Gastroesophageal sphincter (tissue), 4 donors: ENCODE results near the gene RPL28. TPM values are rescaled to one million over a fixed set of nuclear protein-coding genes. Genes with fewer than 3 reads are reported as not detected.

Source experiments
- total RNA-seq, 4 donors: library from RNA; depleted of rRNA; stranded (reverse); fragments of >200 nt; gene quantifications; one replicate each; pipeline ENCODE4 v1.1.0, GENCODE V29; 2016

Gene RPL28
- total RNA-seq, 4 donors from 2014 or later: 174 to 282 (median 271) TPM

Other genes with a start within 250 kb of the RPL28 start
- 1 to 10 TPM in 1 of 4 donors, not detected in 3; 4.4 TPM for gene TNNT1, start 236.7 kb upstream of the RPL28 start, total RNA-seq
- gene TNNI3, start 228.2 kb upstream of the RPL28 start, total RNA-seq: not detected
- under 1 TPM in 2 of 4 donors, not detected in 2; 0.42 to 0.52 TPM for gene DNAAF3, start 219.3 kb upstream of the RPL28 start, total RNA-seq
- under 1 TPM in 1 of 4 donors, not detected in 3; 0.13 TPM for gene SYT5, start 205.6 kb upstream of the RPL28 start, total RNA-seq
- gene PTPRH, start 176.4 kb upstream of the RPL28 start, total RNA-seq: 1 to 10 TPM in 3 of 4 donors, under 1 TPM in 1; 0.54 to 4.0 (median 1.4) TPM
- 1 to 10 TPM in 3 of 4 donors, not detected in 1; 1.7 to 3.8 (median 1.8) TPM for gene TMEM86B, start 157.2 kb upstream of the RPL28 start, total RNA-seq
- gene PPP6R1, start 126.9 kb upstream of the RPL28 start, total RNA-seq: 10 to 100 TPM; 32.6 to 79.4 (median 34.0) TPM
- gene HSPBP1, start 105.8 kb upstream of the RPL28 start, total RNA-seq: 10 to 100 TPM; 20.9 to 37.1 (median 26.5) TPM
- gene BRSK1, start 101.9 kb upstream of the RPL28 start, total RNA-seq: 10 to 100 TPM in 1 of 4 donors, 1 to 10 TPM in 3; 4.0 to 19.8 (median 8.8) TPM
- gene TMEM150B, start 60.6 kb upstream of the RPL28 start, total RNA-seq: 10 to 100 TPM in 1 of 4 donors, 1 to 10 TPM in 2, not detected in 1; 2.2 to 12.4 (median 3.3) TPM
- 10 to 100 TPM in 2 of 4 donors, 1 to 10 TPM in 2; 3.4 to 11.2 (median 9.2) TPM for gene KMT5C, start 46.1 kb upstream of the RPL28 start, total RNA-seq
- gene COX6B2, start 31.2 kb upstream of the RPL28 start, total RNA-seq: not detected
- not detected for gene GARIN5B, start 22.7 kb upstream of the RPL28 start, total RNA-seq
- gene IL11, start 15.5 kb upstream of the RPL28 start, total RNA-seq: under 1 TPM in 1 of 4 donors, not detected in 3; 0.67 TPM
- gene TMEM190, start 9.1 kb upstream of the RPL28 start, total RNA-seq: not detected
- gene TMEM238, start 1.6 kb upstream of the RPL28 start, total RNA-seq: 1 to 10 TPM in 2 of 4 donors, not detected in 2; 1.6 to 6.0 TPM
- gene UBE2S, start 21.9 kb downstream of the RPL28 start, total RNA-seq: 10 to 100 TPM; 12.6 to 17.7 (median 15.4) TPM
- gene SHISA7, start 57.4 kb downstream of the RPL28 start, total RNA-seq: not detected
- gene ISOC2, start 75.7 kb downstream of the RPL28 start, total RNA-seq: 10 to 100 TPM; 39.0 to 78.5 (median 63.8) TPM
- gene C19orf85, start 78.8 kb downstream of the RPL28 start, total RNA-seq: not detected
- 10 to 100 TPM in 1 of 4 donors, 1 to 10 TPM in 3; 2.4 to 13.0 (median 4.9) TPM for gene ZNF628, start 90.7 kb downstream of the RPL28 start, total RNA-seq
- gene NAT14, start 99.3 kb downstream of the RPL28 start, total RNA-seq: 10 to 100 TPM in 1 of 4 donors, 1 to 10 TPM in 3; 7.4 to 14.0 (median 7.9) TPM
- 10 to 100 TPM in 3 of 4 donors, 1 to 10 TPM in 1; 6.3 to 39.2 (median 23.5) TPM for gene SSC5D, start 102.5 kb downstream of the RPL28 start, total RNA-seq
- not detected for gene SBK2, start 151.2 kb downstream of the RPL28 start, total RNA-seq
- under 1 TPM in 2 of 4 donors, not detected in 2; 0.40 TPM for gene SBK3, start 159.6 kb downstream of the RPL28 start, total RNA-seq
- gene ZNF579, start 194.9 kb downstream of the RPL28 start, total RNA-seq: 1 to 10 TPM; 2.8 to 6.9 (median 3.9) TPM
- gene FIZ1, start 213.6 kb downstream of the RPL28 start, total RNA-seq: 10 to 100 TPM in 2 of 4 donors, 1 to 10 TPM in 2; 4.7 to 11.2 (median 9.9) TPM
- 10 to 100 TPM; 20.3 to 33.5 (median 26.4) TPM for gene ZNF524, start 214.4 kb downstream of the RPL28 start, total RNA-seq
- gene ZNF865, start 219.7 kb downstream of the RPL28 start, total RNA-seq: 10 to 100 TPM in 1 of 4 donors, 1 to 10 TPM in 3; 4.6 to 12.0 (median 6.4) TPM
- gene ZNF784, start 238.6 kb downstream of the RPL28 start, total RNA-seq: 1 to 10 TPM in 3 of 4 donors, under 1 TPM in 1; 0.54 to 8.1 (median 4.8) TPM